ENCODE measurements around the gene P2RY2. TPM values are rescaled to one million over a fixed set of nuclear protein-coding genes. Genes with fewer than 3 reads are reported as not detected.

Gene P2RY2
- total and polyA plus RNA-seq, 9 of the 15 experiments (the other 6 are each of a cell fraction or from before 2014, with no cell fraction given): not detected

DNA sequence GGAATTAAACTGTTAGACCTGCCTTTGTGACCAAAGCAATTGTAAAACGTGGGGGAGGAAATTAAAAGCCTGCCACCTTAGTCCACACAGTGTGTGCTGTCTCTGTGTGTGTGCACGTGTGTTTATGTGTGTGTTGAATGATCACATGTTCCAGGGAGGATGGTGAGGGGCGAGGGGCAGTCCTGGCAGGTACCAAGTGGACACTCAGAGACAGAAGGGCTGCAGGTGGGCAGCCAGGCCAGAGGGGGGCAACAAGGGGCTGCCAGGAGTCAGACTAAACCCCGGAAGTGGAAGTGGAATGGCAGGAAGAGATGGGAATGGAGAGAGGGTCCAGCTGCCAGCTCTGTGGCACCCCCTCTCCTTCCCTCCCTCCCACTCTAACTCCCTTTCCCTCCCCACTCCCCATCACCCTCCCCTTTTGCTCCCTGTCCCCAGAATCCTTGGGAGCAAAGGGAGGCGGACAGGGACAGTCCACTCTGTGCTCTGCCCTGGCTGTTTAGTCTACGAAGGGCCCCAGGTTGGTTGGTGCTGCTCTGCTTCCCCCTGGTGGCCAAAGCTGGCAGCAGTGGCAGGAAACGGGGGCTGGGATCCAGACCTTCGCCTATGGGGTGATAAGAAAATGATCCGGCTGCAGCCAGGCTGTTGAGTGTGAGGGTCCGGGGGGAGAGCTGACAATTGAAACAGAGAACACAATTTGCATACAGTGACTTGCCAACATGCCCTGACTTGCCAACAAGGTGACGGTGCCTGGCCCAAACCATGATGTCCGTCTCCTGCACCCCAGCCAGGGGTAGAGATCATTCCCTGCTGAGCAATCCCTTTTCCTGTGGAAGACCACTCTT is 24.4 kb downstream of the P2RY2 start (continued):
- TF ChIP-seq CREB3L1 (IDR thresholded peaks at IDR 0.05; ENCODE audit: borderline replicate concordance, low read depth): no peak
- no peak for TF ChIP-seq HDAC6 (IDR thresholded peaks at IDR 0.05; ENCODE audit: low read depth, low read length)
- no peak for TF ChIP-seq NR1H2 (CRISPR knock-in tag; IDR thresholded peaks at IDR 0.05)
- TF ChIP-seq, protein P1, sequence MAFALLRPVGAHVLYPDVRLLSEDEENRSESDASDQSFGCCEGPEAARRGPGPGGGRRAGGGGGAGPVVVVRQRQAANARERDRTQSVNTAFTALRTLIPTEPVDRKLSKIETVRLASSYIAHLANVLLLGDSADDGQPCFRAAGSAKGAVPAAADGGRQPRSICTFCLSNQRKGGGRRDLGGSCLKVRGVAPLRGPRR (CRISPR knock-in tag; IDR thresholded peaks at IDR 0.05): no peak
- no peak for TF ChIP-seq ZNF12 (CRISPR knock-in tag; IDR thresholded peaks at IDR 0.05)
- TF ChIP-seq PRDM10 (IDR thresholded peaks at IDR 0.05; ENCODE audit: partially characterized antibody): peak; percentile 41
- TF ChIP-seq, protein P2, sequence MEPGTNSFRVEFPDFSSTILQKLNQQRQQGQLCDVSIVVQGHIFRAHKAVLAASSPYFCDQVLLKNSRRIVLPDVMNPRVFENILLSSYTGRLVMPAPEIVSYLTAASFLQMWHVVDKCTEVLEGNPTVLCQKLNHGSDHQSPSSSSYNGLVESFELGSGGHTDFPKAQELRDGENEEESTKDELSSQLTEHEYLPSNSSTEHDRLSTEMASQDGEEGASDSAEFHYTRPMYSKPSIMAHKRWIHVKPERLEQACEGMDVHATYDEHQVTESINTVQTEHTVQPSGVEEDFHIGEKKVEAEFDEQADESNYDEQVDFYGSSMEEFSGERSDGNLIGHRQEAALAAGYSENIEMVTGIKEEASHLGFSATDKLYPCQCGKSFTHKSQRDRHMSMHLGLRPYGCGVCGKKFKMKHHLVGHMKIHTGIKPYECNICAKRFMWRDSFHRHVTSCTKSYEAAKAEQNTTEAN (CRISPR knock-in tag; IDR thresholded peaks at IDR 0.05): no peak
- TF ChIP-seq, protein P3, sequence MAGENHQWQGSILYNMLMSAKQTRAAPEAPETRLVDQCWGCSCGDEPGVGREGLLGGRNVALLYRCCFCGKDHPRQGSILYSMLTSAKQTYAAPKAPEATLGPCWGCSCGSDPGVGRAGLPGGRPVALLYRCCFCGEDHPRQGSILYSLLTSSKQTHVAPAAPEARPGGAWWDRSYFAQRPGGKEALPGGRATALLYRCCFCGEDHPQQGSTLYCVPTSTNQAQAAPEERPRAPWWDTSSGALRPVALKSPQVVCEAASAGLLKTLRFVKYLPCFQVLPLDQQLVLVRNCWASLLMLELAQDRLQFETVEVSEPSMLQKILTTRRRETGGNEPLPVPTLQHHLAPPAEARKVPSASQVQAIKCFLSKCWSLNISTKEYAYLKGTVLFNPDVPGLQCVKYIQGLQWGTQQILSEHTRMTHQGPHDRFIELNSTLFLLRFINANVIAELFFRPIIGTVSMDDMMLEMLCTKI (IDR thresholded peaks at IDR 0.05; ENCODE audit: partially characterized antibody): no peak
- no peak for TF ChIP-seq ZNF696 (CRISPR knock-in tag; conservative IDR thresholded peaks at IDR 0.05)
- no peak for TF ChIP-seq ZKSCAN3 (CRISPR knock-in tag; IDR thresholded peaks at IDR 0.05)
- no peak for TF ChIP-seq OTX1 (CRISPR knock-in tag; IDR thresholded peaks at IDR 0.05)
- TF ChIP-seq SRSF9 (IDR thresholded peaks at IDR 0.05; ENCODE audit: borderline replicate concordance, low read depth, low read length): no peak
- no peak for TF ChIP-seq CCNT2 (IDR thresholded peaks at IDR 0.05; ENCODE audit: borderline replicate concordance, extremely low read depth, insufficient read length, low read depth, low read length)
- TF ChIP-seq RHOXF2B (CRISPR knock-in tag; conservative IDR thresholded peaks at IDR 0.05): no peak
- TF ChIP-seq, protein P4, sequence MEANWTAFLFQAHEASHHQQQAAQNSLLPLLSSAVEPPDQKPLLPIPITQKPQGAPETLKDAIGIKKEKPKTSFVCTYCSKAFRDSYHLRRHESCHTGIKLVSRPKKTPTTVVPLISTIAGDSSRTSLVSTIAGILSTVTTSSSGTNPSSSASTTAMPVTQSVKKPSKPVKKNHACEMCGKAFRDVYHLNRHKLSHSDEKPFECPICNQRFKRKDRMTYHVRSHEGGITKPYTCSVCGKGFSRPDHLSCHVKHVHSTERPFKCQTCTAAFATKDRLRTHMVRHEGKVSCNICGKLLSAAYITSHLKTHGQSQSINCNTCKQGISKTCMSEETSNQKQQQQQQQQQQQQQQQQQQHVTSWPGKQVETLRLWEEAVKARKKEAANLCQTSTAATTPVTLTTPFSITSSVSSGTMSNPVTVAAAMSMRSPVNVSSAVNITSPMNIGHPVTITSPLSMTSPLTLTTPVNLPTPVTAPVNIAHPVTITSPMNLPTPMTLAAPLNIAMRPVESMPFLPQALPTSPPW (CRISPR knock-in tag; IDR thresholded peaks at IDR 0.05): peak; percentile 53

Measured in K562 (cell line).